ENCODE data around the gene ZNF662.

The ZNF662 gene

DNA sequence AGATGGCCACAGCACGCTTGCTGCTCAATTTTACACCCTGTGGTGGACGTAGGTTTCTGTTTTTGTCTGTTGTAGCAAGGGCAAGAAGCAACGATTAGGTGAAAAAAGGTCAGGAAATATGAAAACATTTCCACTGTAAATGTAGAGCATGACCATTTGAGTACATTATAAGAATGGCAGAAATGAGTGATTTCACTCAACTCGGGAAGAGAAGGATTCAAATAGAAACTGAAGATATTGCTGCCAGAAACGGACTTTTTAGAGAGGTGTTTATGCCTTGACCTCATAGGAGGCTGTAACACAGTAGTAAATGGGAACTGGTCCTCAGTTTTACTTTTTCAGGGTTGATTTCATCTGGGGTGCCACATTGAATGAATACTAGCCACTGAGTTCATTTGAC lies 40.1 kb downstream of the ZNF662 start:
- peak; percentile 62 for DNase-seq

GRCh38 chr3:42957573-42957972 lies 51.6 kb downstream of the ZNF662 start:
- DNase-seq = no peak

DNA sequence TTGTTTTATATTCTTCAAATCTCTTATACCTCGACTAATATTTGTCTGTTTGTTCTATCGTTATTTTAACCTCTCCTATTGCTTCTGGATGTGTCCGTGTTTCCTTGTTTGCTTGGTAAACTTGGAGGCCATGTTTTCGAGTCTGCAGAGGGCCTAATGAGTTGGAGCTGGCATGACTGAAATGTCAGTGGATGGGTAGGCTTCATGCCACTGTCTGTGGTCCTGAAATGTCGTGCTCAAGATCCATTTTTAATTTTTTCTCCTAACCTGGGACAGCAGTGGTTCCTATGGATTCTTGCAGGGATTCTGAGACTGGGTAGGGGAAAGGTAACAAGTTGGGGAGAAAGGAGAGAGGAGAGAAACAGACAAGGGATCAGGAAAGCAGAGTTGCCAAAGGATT lies 54.3 kb downstream of the ZNF662 start:
- DNase-seq = no peak

DNA sequence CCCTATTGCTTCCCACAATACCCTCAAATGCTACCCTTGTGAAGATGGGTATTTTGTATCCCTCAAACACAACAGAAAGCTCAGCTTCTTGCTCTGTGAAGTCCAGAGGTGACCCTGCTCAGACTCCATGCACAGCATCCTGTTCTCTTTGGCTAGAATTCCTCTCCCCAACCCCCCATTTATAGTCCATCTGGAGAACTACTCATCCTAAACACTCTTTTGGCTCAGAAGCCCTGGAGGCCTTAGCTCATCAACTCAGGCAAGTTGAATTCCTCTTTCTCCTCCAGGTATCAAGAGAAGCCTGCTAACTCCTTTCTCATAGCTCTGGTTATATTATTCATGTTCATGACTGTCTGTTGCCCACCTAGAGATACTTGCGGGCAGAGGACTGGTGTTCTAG lies 54.8 kb downstream of the ZNF662 start:
- no peak for DNase-seq

DNA sequence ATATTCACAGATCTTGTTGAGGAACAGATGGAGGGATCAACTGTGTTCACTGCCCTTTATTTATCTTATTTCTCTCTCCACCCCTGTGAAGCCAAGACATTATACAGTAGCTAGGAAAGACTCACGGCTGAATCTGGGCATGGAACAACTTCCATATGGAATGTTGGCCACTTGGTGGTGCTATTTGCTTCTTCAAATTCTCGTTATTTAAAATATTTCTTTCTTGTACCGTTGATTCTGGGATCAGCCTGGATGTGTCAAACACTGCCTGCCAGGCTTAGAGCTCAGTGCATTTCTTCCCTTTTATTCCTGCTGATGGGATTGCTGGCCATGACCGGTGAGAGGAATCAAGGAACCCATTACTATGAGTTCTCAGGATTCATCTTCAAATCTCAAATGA lies 55.7 kb downstream of the ZNF662 start:
- DNase-seq = peak; percentile 9

GRCh38 chr3:42963269-42963668 lies 57.3 kb downstream of the ZNF662 start:
- no peak for DNase-seq

- no peak for DNase-seq
These were observed 58.3 kb downstream of the ZNF662 start for GRCh38 chr3:42964266-42964665.
